GM21360 (cell line): ENCODE data around the gene FHIP1A.

Source experiments
- ATAC-seq: cut with Tn5 transposase; IDR thresholded peaks from one replicate; pipeline ENCODE4 v1.9.1; 2021; ENCODE audit warnings: mild to moderate bottlenecking, moderate library complexity; ENCODE audit not compliant: unreplicated experiment

The FHIP1A gene

DNA sequence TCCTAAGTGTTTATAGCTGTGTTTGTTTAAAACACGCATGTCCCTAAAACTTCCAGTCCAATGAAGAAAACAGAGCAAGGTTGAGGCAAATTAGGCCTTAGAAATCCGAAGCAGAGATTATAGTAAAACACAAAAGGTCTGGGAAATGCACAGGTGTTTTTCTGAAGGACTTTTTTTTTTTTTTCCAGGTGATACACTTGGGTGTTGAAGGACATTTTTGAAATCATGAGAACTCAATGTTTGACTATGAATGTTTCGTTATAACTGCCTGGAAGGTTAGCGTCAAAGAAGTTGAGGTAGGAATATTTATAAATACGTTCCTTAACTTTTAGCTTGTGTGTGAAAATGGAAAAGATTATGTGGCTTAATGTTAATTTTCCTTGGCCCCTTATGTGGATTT is 45.5 kb downstream of the FHIP1A start:
- ATAC-seq, result no peak

DNA sequence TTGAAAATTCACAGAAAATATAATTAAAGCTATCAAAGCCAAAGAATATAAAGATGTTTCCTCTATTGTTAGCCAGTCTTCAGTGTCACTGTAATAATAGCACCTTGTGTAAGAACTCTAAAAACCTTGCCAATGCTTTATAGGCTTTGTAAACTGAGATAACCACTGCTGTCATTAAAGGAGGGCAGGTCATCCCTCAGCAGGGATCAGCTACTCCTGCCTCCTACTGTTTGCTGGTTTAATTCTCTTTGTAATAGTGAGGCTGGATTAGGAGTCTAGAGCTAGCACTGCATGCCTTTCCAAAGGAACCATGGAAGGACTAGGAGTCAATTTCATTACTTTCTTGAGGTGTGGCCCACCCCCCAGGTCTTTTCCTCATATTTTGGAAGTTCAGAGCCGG is 46.2 kb downstream of the FHIP1A start:
- no peak for ATAC-seq

DNA sequence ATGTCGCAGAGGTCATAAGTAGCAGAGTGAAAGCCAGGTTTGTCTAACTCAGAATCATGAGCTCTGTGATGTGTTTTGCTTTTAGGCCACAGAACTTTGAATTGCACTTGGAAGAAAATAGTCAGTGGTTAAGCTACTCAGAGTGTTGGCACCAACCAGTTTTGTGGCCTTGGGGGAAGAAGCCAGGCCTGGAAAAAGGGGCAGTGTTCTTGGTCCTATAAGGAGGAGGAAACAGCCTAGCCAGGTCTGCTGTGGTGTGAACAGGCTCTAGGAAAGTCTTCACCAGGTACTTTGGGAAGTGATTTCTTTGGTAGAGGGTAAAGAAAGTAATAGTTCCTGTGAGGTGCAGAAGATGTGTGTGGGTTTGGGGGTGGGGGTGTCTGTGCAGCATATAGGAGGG is 49.2 kb downstream of the FHIP1A start:
- no peak for ATAC-seq
